HG02678 (cell line): ENCODE measurements around the gene CDYL.
"Not testable (repeated sequence)": the region's sequence is repeated elsewhere in the genome, so short reads cannot be mapped to it uniquely, and the experiment has no call there.

Experiments used
- ATAC-seq: cut with Tn5 transposase; IDR thresholded peaks from one replicate; pipeline ENCODE4 v1.9.1; 2021; ENCODE audit warnings: mild to moderate bottlenecking, moderate library complexity; ENCODE audit not compliant: unreplicated experiment

Gene CDYL

DNA sequence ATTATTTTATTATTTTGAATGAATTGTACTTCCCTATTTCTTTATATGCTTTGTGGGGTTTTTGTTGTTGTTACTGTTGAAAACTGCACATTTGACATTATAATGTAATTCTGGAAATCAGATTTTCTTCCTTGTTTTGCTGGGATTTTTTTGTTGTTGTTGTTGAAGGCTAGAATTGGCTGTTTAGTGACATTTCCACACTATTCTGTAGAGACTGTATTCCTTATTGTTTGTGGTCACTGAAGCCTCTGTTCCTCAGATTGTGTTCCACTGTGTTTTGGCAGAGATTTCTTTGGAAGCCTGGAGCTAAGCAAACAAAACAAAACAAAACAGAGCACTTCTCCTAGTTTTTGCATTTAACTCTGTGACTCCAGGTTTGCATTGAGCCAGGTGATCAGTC, 52.9 kb downstream of the CDYL start:
- ATAC-seq, result no peak

- ATAC-seq, result not testable (repeated sequence)
These were observed 59.3 kb downstream of the CDYL start for GRCh38 chr6:4835540-4835939.

- ATAC-seq, result no peak
These were observed 64.0 kb downstream of the CDYL start for GRCh38 chr6:4840169-4840568.

GRCh38 chr6:4844108-4844507, 67.9 kb downstream of the CDYL start:
- ATAC-seq, result no peak

DNA sequence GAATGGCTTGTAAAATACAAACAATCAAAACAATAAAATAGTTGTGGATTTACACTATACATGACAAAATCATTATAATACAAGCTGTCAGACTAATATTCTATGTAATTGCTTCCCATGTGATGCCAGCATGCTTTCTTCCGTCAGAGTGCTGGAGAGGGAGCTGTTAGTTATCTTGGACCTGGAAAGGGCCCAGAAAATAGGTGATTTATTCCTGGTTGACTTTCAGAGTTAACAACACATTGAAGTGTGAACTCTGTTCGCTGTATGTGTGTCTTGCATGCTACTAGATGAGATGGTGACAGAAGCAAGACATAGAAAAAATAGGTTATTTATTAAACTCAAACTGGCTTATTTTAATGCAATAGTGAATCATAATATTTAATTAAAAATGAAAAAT, 70.2 kb downstream of the CDYL start:
- no peak for ATAC-seq

GRCh38 chr6:4848382-4849068, 72.3 kb downstream of the CDYL start:
- ATAC-seq, result no peak

DNA sequence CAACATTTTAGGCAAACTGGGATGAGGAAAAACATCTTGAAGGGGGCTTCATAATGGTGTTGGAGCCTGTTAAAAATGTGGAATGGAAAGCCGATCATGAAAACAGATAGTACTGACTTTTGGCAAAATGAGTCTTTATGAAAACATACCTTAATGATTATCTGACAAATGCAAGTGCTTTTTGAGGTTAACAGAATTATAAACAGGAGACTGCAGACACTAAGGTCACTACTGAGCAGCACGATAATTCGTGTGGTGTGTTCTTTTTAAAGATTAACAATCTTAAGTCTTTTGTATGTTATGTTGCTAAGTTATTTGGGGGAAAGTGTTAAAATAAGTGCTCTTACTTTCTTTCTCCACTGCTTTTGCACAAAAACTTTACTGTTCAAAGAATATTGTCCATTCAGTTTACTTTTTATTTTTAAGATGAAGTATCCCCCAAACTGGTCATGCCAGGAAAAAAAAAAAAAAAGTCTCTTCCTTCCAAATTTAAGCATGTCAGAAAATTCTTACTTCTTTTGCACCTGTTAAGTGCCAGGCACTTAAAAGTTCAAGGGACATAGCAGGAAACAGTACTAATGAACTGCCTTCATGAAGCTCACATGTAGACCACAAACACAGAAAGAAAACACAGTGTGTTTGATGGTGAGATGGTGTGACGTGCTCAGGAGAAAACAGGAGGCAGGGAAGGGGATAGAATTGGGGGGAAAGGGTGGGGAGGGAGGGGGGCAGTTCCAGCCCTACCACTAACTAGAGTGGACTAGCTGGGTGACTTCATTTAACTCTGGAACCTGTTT, 73.2 kb downstream of the CDYL start:
- no peak for ATAC-seq

GRCh38 chr6:4851035-4851434, 74.8 kb downstream of the CDYL start:
- ATAC-seq, result no peak

DNA sequence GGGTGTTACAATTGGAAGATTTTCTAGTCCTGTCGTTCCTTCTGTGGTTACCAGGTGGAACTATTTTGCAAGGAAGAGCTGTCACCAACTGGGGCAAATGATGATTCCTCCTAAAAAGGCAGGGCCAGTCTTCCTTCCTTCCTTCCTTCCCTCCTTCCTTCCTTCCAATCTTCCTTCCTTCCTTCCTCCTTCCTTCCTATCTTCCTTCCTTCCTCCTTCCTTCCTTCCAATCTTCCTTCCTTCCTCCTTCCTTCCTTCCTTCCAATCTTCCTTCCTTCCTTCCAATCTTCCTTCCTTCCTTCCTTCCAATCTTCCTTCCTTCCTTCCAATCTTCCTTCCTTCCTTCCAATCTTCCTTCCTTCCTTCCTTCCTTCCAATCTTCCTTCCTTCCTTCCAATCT, 76.0 kb downstream of the CDYL start:
- not testable (repeated sequence) for ATAC-seq

DNA sequence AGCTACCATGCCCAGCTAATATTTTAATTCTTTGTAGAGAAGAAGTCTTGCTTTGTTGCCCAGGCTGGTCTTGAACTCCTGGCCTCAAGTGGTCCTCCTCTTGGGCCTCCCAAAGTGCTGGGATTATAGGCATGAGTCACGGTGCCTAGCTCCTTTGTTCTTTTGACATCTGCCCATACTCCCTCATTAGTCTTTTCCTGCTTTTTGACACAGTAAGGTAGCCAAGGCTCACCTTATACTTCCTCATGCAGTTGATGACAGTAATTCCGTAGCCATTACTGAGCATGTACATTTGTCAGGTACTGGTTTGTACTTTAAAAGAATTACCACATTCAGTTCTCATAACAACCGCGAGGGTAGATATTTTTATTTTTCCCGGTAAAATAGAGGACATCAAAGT, 76.7 kb downstream of the CDYL start:
- no peak for ATAC-seq

DNA sequence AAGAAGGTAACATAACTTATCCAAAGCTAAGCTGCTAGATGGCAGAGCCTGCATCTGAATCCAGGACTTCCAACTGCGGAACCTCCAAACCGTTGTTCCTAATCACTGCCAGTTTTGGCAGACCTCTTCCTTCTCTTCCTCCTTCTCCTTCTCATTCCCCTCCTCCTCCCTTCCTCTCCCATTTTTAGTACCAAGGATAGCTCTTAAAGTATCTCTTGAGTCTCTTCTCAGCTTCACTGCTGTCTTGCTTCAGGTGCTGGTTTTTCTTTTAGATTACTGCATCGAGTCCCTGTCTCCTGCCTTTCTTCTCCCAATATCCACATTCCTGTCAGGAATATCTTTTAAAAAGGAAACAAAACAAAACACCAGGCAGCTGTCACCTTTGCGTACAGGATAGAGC, 77.1 kb downstream of the CDYL start:
- no peak for ATAC-seq

DNA sequence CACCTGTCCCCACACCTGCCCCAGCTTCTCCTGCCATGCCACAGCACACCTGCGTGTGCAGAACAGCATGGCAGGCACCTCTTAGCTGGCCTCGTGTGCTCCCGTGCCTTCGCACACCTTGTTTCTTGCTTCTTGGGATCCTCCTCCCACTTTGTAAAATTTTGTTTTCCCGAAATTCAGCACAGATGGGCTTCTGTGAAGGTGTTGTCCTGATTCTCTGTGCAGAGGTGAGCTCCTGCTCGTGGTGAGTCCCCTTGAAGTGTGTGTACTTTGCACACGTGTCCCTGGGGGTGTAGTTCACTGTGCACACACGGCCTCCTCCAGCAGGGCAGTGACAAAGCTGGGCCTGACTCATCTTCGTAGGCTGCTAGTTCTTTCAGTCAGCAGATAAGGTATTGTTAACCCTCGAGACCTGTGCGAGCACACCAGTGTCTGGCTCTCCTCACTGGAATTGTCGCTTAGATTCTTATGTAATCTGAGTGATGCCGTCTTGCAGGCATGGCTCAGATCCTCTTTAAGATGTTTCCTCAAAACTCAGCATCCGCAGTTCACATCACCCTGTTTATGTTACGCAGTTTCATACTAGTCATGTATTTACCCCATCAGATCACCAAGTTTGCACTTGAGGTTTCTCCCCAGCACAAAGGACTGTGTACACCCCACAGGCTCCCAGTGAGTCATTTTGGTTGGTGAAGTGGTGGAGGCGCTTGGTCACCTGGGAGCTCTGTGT, 77.7 kb downstream of the CDYL start:
- ATAC-seq, result no peak

- no peak for ATAC-seq
These were observed 80.6 kb downstream of the CDYL start for GRCh38 chr6:4856785-4857184.

DNA sequence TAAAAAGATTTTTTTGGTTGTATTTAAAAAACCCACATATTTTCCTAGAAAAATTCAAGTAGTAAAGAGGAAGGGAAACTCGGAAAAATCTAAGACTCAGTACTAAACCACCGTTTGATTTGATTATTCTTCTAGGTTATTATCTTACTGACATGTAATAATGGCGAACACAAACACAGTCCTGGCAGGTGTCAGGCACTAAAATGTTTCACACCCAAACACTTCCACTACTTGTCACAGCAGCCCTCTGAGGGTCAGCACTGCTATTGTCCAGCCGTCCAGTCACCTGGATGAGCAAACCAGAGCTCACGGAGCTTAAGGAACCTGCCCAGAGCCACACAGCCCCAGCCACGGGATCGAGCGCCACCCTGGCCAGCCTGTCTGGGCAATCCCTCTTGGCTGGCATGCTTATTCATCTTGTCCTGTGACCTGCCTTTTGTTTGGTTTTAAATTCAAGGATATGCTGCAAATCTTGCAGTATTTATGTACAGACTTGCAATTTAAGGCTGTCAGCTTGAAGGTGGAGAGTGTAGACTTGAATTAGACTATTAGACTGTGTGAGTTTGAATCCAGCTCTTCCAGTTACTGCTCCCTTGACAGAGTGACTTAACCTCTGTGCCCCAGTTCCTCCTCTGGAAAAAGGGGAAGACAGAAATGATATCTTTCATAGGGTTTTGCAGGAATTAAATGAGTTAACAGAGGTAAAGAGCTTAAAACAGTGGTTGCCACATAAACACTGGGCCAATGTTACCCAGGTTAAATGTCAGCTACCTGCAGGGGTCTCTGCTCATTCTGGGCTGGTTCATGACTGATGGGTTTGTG, 82.2 kb downstream of the CDYL start:
- ATAC-seq, result no peak

DNA sequence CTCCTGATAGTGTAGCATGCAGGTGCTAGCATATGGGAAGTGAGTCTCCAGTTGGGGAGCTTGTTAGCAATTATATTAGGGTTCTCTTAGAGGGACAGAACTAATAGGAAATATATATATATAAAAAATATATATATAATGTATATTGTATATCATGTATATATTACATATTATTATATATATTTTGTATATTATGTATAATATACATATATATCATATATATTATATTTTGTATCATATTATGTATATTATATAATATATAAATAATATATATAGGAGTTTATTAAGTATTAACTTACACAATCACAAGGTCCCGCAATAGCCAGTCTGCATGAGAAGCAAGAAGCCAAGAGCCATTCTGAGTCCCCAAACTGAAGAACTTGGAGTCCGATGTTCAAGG, 84.2 kb downstream of the CDYL start:
- no peak for ATAC-seq

DNA sequence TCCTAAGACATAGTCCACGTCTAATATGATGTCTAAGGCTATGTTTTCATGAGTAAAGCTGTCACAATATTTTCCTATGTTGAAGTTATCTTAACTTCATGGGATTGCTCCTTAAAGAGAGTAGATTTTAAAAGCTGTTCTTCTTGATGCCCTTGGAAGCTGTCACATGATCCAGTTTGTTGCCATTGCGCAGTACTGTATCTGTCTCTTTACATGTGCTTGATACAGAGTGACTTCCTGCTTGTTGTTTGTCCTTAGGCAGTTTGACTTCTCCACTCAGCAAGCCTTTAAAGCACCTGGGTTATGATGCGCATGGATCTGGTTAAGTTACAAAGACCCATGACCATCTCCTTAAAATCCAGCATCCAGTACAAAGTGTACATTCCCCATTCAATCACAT, 85.4 kb downstream of the CDYL start:
- ATAC-seq, result no peak

DNA sequence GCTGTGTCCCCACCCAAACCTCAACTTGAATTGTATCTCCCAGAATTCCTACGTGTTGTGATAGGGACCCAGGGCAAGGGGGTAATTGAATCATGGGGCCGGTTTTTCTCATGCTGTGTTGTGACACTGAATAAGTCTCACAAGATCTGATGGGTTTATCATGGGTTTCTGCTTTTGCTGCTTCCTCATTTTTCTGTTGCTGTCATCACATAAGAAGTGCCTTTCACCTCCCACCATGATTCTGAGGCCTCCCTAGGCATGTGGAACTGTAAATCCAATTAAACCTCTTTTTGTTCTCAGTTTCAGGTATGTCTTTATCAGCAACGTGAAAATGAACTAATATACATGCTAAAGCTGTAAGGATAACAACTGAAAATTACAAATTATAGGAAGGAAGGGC, 88.3 kb downstream of the CDYL start:
- ATAC-seq, result no peak

- ATAC-seq, result not testable (repeated sequence)
These were observed 88.8 kb downstream of the CDYL start for GRCh38 chr6:4865006-4865405.

DNA sequence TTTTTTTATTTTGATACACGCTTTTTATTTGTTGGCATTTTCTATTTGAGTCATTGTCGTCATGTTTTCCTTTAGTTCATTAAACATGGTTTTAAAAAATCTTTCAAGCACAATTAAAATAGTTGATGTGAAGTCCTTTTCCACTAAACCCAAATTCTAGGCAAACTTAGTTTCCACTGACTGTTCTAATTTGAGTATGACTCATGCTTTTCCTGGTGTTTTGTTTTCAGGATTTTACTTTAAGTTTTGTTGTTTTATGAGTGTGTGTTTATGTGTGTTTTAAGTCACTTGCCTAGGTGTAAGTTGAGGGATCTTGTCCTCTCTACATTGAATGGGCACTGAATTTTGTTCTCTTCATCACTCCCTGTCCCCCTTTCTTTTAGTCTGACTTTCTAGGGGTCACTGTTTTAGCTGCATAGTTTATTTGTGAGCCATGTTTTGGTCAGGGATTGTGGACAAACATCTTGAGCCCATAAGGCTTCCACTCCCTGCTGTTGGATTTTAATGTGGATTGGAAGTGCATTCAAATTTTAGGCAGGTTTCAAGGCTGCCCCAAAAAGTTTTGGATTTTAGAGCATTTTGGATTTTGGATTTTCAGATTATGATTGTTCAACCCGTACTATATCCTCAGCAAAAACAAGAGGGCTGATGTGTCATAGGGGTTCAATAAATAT, 94.8 kb downstream of the CDYL start:
- no peak for ATAC-seq

DNA sequence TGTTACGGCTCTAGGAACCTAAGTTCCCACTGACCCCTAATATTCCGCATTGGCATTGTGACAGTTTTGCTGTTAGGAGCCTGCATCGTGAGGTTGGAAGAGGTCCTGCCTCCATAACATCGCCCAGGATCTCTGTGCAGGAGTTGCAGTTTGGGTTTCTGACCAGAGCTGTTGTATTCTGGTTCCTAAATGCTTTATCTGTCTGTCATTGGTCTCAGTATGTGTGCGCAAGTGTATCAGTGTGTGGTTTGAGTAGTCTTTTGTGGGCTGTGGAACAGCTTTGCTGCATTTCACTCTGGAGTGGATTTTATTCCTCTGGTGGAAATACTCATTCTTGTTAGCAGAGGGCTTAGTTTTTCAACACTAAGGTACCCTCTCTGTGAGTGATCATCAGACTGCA, 95.6 kb downstream of the CDYL start:
- ATAC-seq, result no peak

DNA sequence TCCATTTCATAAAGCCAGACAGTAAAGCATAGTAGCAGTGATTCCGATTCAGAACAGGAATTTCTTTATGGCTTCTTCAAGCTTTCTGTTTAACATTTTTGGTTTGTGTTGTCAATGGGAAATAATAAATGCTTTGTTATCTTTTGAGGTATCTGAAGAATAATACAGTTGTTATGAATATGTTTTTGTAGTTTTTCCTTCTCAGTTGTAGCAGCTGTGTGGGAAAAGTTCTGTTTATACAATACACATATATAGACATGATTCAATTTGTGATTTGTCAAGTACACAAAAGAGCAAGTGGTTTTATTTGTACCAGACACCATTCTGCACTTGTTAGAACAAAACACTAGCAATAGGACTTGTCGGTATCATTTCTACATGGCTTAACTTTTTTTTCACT, 96.6 kb downstream of the CDYL start:
- no peak for ATAC-seq
